ENCODE data around the gene NTSR1.
A peak's percentile ranks its signal among the peaks of the same experiment; 100 is the strongest.

NTSR1 gene

GRCh38 chr20:62741701-62742491 is 33.3 kb downstream of the NTSR1 start:
- no peak for DNase-seq

DNA sequence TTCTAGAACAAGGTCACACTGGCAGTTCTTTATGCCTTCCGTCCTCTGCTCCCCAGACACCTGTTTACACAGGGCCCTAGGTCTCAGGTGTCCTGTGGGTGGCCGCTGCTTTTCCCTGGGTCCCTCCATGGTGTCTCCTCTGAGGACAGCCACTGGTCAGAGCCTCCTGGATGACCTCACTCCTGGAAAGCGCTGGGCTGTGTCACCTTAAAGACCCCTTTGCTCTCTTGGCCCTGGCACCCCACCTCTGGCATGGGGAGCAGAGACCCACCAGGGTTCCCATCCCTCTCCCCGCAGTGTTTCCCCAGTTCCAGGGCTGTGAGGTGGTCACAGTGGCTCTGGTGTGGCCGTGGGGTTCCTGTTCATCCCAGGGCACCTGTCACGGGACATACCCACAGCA is 33.9 kb downstream of the NTSR1 start:
- no peak for DNase-seq

GRCh38 chr20:62742979-62743776 is 34.5 kb downstream of the NTSR1 start:
- DNase-seq, result no peak

DNA sequence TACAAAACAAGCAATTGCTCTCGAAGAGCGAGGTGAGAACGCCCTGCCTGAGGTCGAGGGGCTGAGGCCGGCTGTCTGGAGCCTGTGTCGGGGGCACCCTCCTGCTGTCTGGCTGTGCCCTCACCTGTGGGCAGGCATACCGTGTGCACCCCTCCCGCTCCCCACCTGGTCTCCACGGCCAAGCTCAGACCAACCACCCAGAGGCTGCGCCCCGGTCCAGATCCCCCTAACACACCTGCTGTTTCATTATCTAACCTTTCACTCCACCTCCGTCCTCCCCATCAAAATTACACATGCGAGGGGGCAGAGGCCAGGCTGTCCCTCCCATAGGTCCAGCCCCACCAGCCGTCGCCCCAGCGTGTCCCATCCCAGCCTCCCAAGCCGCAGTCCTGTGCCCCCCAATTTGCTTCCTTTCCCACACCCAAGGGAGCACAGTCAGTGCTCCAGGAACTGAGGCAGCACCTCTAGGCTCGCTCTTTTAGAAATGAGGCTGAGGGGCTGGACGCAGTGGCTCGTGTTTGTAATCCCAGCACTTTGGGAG is 35.2 kb downstream of the NTSR1 start:
- DNase-seq, result no peak

DNA sequence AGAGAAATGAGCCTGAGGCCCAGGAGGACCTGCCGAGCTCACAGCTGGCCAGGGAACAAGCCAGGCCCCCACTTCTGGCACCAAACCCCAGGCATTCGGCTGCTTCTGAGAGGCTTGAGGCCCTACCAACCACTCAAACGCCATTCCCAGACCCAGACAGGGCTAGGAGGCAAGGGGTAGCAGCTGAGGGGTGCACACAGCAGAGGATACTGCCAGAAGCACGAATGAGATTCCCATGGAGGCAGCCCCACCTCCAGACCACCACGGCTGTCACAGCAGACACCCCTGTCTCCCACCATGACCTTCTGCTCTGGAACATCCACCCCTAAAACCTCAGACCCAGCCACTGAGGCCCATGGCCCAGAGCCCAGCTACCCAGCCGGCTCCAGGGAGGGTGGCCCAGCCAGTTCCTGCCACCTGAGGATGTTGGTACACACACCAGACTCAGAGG is 36.1 kb downstream of the NTSR1 start:
- DNase-seq, result no peak

DNA sequence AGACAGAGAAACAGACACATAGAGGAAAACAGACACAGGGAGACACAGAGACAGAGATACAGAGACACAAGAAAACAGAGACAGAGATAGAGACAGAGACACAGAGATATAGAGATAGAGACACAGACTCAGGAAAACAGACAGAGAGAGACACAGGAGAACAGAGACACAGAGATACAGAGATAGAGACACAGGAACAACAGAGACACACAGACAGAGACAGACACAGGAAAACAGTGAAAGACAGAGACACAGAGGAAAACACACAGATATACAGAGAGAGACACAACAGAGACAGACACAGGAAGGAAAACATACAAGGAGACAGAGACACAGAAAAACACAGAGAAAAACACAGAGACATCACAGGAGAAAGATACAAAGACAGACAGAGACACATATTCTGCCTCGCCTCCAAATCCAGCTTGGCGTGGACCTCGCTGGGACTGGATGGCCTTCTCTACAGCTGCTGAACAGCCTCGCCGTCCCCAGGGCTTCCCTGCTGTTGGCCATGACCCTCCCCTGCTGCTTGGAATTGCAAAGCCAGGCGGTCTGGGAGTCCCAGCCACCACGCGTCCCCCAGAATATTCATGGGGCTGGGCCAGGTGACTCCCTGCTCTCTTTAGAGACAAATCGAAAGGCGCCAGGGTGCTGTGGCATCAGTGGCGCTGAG is 36.8 kb downstream of the NTSR1 start:
- DNase-seq, result no peak

- no peak for DNase-seq
Measured at GRCh38 chr20:62745952-62746288, 37.3 kb downstream of the NTSR1 start.

DNA sequence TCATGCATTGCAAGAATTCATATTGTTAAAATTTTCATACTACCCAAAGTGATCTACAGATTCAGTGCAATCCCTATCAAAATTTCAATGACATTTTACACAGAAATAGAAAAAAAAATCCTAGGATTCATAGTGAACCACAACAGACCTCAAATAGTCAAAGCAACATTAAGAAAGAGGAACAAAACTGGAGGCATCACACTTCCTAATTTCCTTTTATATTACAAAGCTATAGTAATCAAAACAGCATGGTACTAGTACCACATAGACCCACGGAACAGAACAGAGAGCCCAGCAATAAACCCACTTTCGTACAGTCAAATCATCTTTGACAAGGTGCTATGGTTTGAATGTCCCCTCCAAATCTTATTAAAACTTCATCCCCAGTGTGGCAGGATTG is 39.7 kb downstream of the NTSR1 start:
- DNase-seq, result peak in 1 of 2 donors; percentile 34

- DNase-seq, result no peak
Measured at GRCh38 chr20:62749851-62750445, 41.3 kb downstream of the NTSR1 start.

GRCh38 chr20:62751551-62752150 is 43.0 kb downstream of the NTSR1 start:
- DNase-seq, result no peak

DNA sequence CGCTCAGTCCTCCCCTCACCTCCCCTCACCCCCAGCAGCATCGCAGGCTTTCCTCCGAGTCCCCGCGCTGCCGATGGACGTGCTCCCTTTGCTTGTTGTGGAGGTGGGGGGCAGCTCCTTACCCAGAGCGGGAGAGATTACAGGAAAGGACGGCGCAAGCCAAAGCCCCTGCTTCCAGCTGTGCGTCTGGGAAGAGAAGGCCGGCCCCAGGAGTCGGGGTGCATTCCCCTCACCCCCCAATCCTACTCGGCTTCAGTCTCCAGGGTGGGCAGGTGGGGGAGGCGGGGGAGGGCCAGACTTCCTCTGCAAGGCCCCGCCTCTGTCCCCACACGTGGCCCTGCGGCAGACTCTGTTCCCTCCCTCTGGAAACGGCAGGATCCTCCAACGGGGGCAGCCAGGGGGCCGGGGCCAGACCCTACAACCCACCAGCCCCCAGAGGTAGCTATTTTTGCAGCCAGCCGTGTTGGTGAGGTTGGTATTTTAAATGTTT is 43.6 kb downstream of the NTSR1 start:
- no peak for DNase-seq

DNA sequence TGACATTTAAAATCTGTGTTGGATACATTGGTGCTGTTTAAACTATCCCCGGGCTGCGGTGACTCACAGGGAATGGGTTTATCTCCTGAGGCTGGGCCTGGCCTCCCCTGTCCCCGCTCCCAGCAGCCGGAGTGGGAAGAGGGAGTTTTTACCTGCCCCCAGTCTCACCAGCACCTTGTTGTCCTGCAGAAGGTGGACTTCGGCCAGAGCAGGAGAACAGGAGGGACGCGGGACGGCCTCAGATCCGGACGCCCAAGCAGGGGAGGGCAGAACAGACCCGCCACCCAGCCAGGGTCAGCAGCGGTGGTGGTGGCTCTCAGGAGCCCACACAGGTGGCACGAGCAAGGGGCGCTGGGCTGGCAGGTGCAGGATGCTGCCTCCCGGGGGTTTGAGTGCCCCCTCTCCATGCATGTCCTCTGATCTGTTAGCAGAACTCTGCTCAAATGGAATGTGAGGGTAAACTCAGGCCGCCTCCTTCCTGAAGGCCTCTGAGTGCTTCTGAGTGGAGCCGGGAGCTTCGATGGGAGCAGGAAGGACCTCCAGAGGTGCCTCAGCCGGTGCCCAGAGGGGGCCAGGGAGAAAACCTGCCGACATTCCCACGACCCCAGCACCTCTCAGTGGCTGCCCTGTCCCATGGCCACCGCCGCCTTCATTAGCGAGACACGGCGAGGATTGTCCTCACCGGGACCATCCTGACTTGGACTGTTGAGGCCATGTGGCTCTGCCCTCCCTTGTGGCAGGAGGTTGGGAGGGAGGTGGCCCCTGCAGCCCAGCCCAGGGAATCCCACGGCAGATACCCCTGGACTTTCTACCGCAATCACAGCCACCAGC is 44.2 kb downstream of the NTSR1 start:
- DNase-seq, result no peak

DNA sequence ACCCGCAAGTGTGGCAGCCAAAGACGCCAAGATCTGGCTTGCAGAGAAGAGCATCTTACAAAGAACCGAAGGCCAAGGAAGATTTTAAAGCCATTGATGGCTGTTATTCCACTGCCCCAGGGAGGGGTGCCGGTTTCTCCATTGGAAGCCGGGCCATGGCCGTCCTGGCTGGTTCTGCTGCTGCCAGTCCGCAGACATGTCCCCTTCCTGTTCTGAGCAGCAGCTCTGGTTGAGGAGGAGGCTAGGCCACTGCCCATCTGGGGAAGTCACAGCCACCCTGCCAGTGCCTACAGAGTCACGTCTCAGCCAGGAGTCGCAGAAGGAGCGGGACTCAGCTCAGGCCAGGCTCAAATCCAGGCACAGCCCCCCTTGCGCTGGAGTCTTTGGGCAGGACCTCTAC is 45.0 kb downstream of the NTSR1 start:
- no peak for DNase-seq

GRCh38 chr20:62754122-62754990 is 45.7 kb downstream of the NTSR1 start:
- DNase-seq, result no peak

GRCh38 chr20:62754991-62755356 is 46.3 kb downstream of the NTSR1 start:
- DNase-seq, result no peak

DNA sequence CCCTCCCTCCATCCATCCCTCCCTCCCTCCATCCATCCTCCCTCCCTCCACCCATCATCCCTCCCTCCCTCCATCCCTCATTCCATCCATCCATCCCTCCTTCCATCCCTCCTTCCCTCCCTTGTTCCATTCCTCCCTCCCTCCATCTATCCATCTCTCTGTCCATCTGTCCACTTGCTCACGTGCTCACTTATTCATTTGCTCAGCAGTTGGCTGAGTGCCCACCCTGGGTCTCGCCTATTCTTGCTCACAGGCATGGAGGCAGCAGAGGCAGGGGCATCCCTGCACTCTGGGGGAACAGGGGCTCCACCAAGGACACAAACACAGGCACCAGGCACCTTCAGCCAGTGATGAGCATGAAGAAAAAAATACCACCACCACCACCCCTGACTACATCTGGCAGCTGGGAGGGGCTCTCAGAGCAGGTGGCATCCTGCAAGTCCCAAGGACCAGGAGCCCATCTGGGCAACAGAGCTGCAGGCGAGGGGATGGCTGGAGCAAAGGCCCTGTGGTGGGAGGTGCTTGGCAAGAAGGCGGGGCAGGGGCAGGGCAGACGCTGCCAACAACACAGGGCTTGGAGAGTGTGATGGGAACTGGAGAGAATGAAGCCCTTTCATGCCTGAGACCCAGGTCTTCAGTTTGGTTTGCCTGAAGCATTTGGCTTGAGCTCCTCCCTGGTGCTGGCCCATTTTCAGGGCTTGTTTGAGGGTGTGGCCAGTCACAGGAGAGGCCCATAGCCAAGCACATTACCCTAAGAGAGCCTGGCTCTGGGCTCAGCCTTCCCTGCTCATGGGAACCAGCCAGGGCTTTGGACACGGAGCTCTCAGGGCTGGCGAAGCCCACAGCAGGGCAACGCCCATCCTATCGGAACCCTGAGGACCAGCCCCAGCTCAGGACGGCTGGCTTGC is 47.4 kb downstream of the NTSR1 start:
- DNase-seq, result no peak

DNA sequence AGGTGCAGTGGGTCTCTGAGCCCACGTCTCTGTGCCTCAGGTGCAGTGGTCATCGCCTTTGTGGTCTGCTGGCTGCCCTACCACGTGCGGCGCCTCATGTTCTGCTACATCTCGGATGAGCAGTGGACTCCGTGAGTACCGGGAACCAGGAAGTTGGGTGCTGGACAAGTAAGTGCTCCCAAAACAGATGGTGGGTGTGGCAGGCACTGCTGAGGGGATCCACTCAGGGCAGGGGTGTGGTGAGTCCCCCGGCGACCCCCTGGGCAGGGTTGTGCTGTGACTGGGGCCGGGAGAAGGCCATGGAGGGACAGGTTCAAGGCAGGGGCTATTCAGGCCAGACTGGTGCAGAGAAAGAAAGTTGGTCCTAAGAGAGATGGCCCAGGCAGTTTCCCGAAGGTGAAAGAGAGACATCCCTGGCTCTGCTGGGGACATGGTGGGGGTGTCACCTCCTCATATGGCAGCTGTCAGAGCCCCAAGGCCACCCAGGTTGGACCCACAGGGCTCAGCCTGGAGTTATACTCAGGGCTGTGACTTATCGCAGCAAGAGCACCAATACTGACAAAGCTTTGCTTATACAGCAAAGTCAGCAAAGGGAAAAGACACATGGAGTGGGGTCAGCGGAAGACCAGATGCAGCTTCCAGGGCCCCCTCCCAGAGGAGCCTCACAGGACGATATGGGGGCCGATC is 49.7 kb downstream of the NTSR1 start:
- no peak for DNase-seq

GRCh38 chr20:62759981-62760431 is 51.4 kb downstream of the NTSR1 start:
- no peak for DNase-seq

DNA sequence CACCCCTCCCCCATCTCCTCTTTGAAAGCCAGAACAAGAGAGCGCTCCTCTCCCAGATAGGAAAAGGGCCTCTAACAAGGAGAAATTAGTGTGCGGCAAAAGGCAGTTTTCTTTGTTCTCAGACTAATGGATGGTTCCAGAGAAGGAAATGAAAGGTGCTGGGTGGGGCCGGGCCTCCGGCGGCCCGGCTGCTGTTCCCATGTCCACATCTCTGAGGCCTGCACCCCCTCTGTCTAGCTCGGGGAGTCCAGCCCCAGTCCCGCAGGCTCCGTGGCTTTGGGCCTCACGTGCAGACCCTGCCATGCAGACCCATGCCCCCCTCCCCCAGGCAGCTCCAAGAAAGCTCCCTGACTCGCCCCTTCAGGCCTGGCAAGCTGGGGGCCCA is 51.8 kb downstream of the NTSR1 start:
- no peak for DNase-seq

Data from inflammatory macrophage treated with lipopolysaccharide for 1 hour (primary cell).